ENCODE measurements around the gene GOLM1.

The GOLM1 gene

GRCh38 chr9:85981369-85981768 is 118.0 kb downstream of the GOLM1 start:
- no peak for TF ChIP-seq CTCF (IDR thresholded peaks at IDR 0.05; ENCODE audit: control extremely low read depth, extremely low read depth, low read depth, missing control alignments)
- CTCF ChIA-PET = interaction anchor here (0.6 to 1.6 kb wide), 2 partner anchors 11 to 13 kb away, joined by 3 to 4 read pairs; no protein-coding TSS in a partner anchor
- DNase-seq (ENCODE audit: extremely low spot score) = no peak
- POLR2A ChIA-PET = no interaction called here

GRCh38 chr9:85978496-85978895 is 120.9 kb downstream of the GOLM1 start:
- ChIA-PET CTCF (interaction anchor here (1.7 to 2.0 kb wide), 2 partner anchors 8 to 34 kb away, joined by 3 to 4 read pairs; no protein-coding TSS in a partner anchor), POLR2A (no interaction called here)
- DNase-seq (ENCODE audit: extremely low spot score) = no peak
- no peak for TF ChIP-seq CTCF (IDR thresholded peaks at IDR 0.05; ENCODE audit: control extremely low read depth, extremely low read depth, low read depth, missing control alignments)

Data from GM10248 (cell line).